SU-DHL-6 (cell line): ENCODE results near the gene ME2.

ENCODE experiments used
- CTCF ChIP-seq: fragments of 200-600 bp; sonication (generic); IDR thresholded peaks from one replicate; pipeline ENCODE4 v1.5.1; 2017; ENCODE audit warnings: antibody characterized with exemption, mild to moderate bottlenecking, low read length, moderate library complexity; ENCODE audit not compliant: insufficient read depth, poor library complexity, severe bottlenecking
- EZH2phosphoT487 ChIP-seq: fragments of 200-600 bp; sonication (generic), shearing (Covaris generic); conservative IDR thresholded peaks from 2 replicates; pipeline ENCODE4 v1.6.1; 2018; ENCODE audit warnings: mild to moderate bottlenecking, antibody characterized with exemption, low read length, moderate library complexity, mixed read lengths

- TF ChIP-seq CTCF = no peak
- TF ChIP-seq EZH2phosphoT487 = no peak
Observed at GRCh38 chr18:50982086-50982801, 103.3 kb downstream of the ME2 start.
